ENCODE data around the gene GLIS1. TPM values are rescaled to one million over a fixed set of nuclear protein-coding genes. Genes with fewer than 3 reads are reported as not detected.

GLIS1 gene
- total and polyA plus RNA-seq, 8 donors, result 0.06 to 0.26 (median 0.13) TPM; not detected in 4

DNA sequence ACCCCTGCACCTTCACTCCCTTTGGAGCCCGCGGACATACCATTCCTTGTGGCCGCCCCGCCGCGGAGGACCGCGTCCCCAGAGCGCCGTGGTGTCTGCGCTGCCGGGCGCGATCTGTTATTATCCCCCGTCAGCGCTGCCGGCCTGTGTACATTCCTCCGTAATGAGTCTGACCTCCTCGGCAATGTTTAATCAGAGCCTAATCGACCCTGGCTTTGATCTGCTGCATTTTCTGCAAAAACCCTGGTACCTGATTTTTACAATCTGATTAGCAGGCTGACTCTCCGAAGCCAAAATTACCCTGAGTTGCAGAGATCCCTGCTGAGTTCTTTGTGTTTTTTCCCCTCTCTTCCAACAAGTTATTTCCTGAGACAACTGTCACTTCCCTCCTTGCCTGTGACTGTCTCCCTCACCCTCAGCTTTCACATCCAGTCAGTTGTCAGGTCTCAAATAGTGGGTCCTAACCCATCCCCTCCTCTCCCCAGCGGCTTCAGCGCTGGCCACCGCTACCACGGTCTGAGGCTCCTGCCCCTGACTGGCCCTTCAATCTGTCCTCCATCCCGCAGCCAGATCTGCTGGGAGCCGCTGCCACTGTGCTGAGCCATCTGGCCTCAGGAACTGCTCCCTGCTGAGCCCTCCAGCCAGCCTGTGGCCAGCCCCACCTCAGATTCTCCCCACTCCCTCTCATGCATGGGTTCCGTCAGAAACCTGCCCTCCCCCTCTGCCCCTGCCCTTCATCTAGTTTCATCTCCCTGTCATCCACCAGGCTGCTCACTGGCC, 53.5 kb downstream of the GLIS1 start:
- TF ChIP-seq, protein P1, sequence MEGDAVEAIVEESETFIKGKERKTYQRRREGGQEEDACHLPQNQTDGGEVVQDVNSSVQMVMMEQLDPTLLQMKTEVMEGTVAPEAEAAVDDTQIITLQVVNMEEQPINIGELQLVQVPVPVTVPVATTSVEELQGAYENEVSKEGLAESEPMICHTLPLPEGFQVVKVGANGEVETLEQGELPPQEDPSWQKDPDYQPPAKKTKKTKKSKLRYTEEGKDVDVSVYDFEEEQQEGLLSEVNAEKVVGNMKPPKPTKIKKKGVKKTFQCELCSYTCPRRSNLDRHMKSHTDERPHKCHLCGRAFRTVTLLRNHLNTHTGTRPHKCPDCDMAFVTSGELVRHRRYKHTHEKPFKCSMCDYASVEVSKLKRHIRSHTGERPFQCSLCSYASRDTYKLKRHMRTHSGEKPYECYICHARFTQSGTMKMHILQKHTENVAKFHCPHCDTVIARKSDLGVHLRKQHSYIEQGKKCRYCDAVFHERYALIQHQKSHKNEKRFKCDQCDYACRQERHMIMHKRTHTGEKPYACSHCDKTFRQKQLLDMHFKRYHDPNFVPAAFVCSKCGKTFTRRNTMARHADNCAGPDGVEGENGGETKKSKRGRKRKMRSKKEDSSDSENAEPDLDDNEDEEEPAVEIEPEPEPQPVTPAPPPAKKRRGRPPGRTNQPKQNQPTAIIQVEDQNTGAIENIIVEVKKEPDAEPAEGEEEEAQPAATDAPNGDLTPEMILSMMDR (IDR thresholded peaks at IDR 0.05), result no peak
- H3K36me3 ChIP-seq, result no peaks in the 10 kb centered on the region
- 8 to 18% methylated on average over 28 of the region's 28 CpGs for WGBS, 2 donors
- H3K4me3 ChIP-seq, result no peak overlapping the region
- no peaks in the 10 kb centered on the region for H3K9me3 ChIP-seq
- intact Hi-C loops (cut with DNase I), result loop anchor here in 1 of 3 donors (10.0 kb wide), 1 partner anchor 201 kb away; no protein-coding TSS in a partner anchor
- H3K4me1 ChIP-seq, result peaks cover 0 to 3% (median 0%) of the 10 kb centered on the region in 3 donors
- ATAC-seq (peak in 3 of 4 donors; percentile 13 to 69 (median 59)), DNase-seq (no peak), FAIRE-seq (no peak)
- no peaks in the 10 kb centered on the region for H3K27me3 ChIP-seq
- H3K27ac ChIP-seq, result no peak overlapping the region

DNA sequence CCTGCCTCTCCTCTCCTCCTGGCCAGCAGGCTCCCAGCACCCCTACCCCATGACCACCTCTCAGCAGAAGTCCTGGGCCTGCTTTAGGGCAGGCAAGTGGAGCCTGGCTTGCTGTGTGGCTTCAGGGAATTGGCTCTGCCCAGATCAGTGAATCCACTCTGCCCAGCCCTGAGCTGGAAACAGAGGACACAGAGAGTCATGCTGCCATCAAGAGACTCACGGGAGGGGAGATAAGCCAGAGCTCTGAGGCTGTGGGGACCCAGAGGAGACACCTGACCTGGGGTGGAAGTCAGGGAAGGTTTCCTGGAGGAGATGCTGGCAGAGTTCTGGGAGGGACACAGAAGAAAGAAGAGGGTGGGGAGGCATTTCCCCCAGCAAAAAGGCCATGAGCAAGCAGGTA, 54.2 kb downstream of the GLIS1 start:
- TF ChIP-seq, protein P1 (IDR thresholded peaks at IDR 0.05), result no peak
- 31 to 35% methylated on average over 1 of the region's 1 CpG for WGBS, 2 donors
- no peak overlapping the region for H3K4me3 ChIP-seq
- ATAC-seq (no peak), FAIRE-seq (no peak), DNase-seq (no peak)
- no peaks in the 10 kb centered on the region for H3K27me3 ChIP-seq
- no peaks in the 10 kb centered on the region for H3K9me3 ChIP-seq
- no peaks in the 10 kb centered on the region for H3K36me3 ChIP-seq
- no peak overlapping the region for H3K27ac ChIP-seq
- peaks cover 0 to 3% (median 0%) of the 10 kb centered on the region in 3 donors for H3K4me1 ChIP-seq
- intact Hi-C loops (cut with DNase I), result loop anchor here in 1 of 3 donors (10.0 kb wide), 1 partner anchor 200 kb away; no protein-coding TSS in a partner anchor

DNA sequence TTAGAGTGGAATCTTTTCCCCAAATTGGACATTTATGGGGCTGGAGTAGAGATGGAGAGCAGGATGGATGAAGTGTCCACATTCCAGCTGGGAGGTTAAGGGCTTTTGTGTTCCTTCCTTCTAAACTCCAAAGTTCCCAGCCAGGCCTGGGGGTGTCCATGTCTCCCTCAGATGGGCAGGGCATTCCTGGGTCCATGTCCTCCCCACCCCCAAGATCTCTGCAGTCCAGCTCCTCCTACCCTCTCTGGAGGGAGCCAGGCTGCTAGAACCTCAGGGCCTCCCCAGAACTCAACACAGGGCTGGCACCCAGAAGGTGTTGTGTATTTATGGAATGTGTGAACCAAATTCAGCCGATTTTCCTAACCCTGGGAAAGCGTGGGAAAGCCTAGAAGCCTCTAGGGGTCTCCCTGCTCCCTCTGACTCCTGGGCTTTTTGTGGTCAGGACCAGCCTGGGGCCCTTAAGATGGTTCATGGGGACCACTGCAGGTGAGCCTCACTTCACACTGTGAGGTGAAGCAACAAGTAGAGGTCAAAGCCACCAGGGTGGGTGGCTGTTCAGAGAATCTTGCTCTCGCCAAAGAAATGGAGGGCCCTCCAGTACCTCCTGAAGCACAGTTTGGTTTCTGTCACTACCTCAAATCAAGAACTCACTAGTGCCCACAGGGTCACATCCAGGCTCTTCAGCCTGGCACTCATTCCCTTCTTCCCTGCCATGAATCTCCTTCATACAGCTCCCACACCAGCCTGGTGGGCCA, 54.8 kb downstream of the GLIS1 start:
- Histone ChIP-seq H3K4me1 (peaks cover 0 to 3% (median 0%) of the 10 kb centered on the region in 3 donors), H3K9me3 (no peaks in the 10 kb centered on the region), H3K27ac (no peak overlapping the region), H3K36me3 (no peaks in the 10 kb centered on the region), H3K4me3 (no peak overlapping the region), H3K27me3 (no peaks in the 10 kb centered on the region)
- FAIRE-seq (no peak), ATAC-seq (no peak), DNase-seq (no peak)
- TF ChIP-seq, protein P1 (IDR thresholded peaks at IDR 0.05), result no peak
- intact Hi-C loops (cut with DNase I), result loop anchor here in 1 of 3 donors (10.0 kb wide), 1 partner anchor 199 kb away; no protein-coding TSS in a partner anchor
- 56 to 75% methylated on average over 3 of the region's 3 CpGs for WGBS, 2 donors

DNA sequence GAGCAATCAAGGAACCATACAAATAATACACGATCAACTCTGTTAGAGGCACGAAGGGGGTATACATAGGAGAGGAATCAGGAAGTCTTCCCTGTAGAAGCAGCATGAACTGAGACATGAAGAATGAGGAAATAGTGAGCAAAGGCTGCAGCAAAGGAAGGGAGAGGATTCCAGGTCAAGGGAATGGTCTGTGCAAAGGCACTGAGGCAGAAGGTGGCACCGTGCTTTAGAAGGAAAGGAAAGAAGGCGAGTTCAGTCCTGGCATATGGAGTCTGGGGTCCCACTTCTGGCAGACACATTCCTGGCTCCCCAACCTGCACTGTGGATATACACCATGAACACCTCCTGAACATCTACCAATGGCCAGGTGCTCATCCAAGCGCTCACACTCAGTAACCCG, 56.1 kb downstream of the GLIS1 start:
- Histone ChIP-seq H3K9me3 (no peaks in the 10 kb centered on the region), H3K4me3 (no peak overlapping the region), H3K36me3 (no peaks in the 10 kb centered on the region), H3K27me3 (no peaks in the 10 kb centered on the region), H3K4me1 (peaks cover 0 to 3% (median 0%) of the 10 kb centered on the region in 3 donors), H3K27ac (no peak overlapping the region)
- no peak for ATAC-seq
- 70 to 78% methylated on average over 6 of the region's 6 CpGs for WGBS, 2 donors
- no peak for DNase-seq
- TF ChIP-seq, protein P1 (IDR thresholded peaks at IDR 0.05), result no peak
- intact Hi-C loops (cut with DNase I), result loop anchor here in 1 of 3 donors (10.0 kb wide), 1 partner anchor 198 kb away; no protein-coding TSS in a partner anchor
- FAIRE-seq, result no peak
